A549 treated with ZK216348 at 1 μM for 4 hours (cell line): ENCODE data around the gene LYPD1. TPM values are rescaled to one million over a fixed set of nuclear protein-coding genes. Genes with fewer than 3 reads are reported as not detected.

ENCODE experiments used
- total RNA-seq: library from RNA; stranded (reverse); fragments of 200-300 nt; extraction: Qiagen RNA extraction; gene quantifications from 5 replicates; pipeline ENCODE4 v1.2.3, GENCODE V29; 2022; ENCODE audit warnings: low read depth

The LYPD1 gene
- total RNA-seq = 12.0 to 19.6 TPM (median 15.8 TPM) in 5 replicates

DNA sequence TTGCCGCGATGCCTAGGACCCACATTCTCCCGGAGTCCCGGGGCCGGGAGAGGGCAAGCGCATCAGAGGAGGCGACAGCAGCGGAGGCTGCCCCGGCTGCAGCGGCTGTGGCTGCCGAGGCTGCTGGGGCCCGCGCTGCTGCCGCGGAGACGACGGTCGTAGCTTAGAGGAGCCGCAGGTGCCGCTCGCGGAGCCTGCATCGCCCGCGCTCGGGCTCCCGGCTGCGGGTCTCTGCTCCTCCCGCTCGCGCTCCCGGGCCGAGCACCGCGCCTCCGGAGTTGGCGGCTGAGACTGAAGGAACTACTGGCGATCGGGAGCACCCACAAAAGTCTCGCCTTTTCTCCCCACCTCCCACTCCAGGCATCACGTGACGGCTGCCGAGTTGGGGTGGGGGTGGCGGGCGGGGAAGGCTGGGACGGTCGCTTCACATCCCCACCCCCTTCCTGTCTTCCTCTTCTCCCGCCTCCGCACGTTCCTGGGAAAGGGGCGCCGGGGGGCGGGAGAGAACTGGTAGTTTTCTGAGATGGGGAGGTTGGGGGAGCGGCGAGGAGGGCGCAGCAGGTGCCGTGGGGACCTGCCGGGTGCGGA lies at the start of gene LYPD1:
LYPD1 (minus strand) TSS at position 298 of the 588 bp plus-strand sequence; CDS start at position 25, 273 bp downstream.

